HepG2 (cell line): Measurements from ENCODE around the gene TBC1D14. TPM values are rescaled to one million over a fixed set of nuclear protein-coding genes. Genes with fewer than 3 reads are reported as not detected.

Source experiments
- ATAC-seq: fragments of 200-7000 bp; cut with Tn5 transposase; 3 replicates; pipeline ENCODE4 v1.9.1; 2020; ENCODE audit warnings: mild to moderate bottlenecking, moderate library complexity
- BruUV-seq: library from RNA; stranded (reverse); fragments of 400-500 nt; replicated peaks from 2 replicates; lab custom pipeline; 2021; lab: Mats Ljungman, UMichigan
- CTCF ChIA-PET: fragments of 300-600 bp; formaldehyde crosslinking; extraction: SDS; loops from one replicate; lab custom pipeline; 2021; ENCODE audit warnings: low total read pairs, inconsistent platforms, low intra/inter-chr PET ratio; lab: Yijun Ruan, JAX
- POLR2A ChIA-PET: fragments of 350-600 bp; sonication (Branson Sonifier 250); formaldehyde crosslinking; loops from one replicate; lab custom pipeline; 2020; ENCODE audit warnings: antibody characterized with exemption, inconsistent platforms; lab: Yijun Ruan, JAX
- DNase-seq: peaks from one replicate; pipeline ENCODE4 v3.0.0-alpha.2; 2015; ENCODE audit warnings: low spot score
- FAIRE-seq: peaks from 3 replicates; lab custom pipeline; 2011; peaks lifted over from hg19 to GRCh38; lab: Jason Lieb, UNC
- H2AFZ ChIP-seq: one replicate; pipeline ENCODE4 v1.6.1; 2011; ENCODE audit warnings: low read length, inconsistent platforms
- H3K27ac ChIP-seq: fragments of 300-600 bp; 3 replicates; pipeline ENCODE4 v1.8.0; 2011; ENCODE audit warnings: mixed run types, mild to moderate bottlenecking, mixed read lengths, low read length, inconsistent platforms; ENCODE audit not compliant: insufficient read depth; ENCODE audit errors: extremely low read length
- H3K27me3 ChIP-seq, 2 experiments: fragments of 200-600 bp in 1 of 2; 2 replicates in 1 of 2; 3 replicates in 1 of 2; pipeline versions ENCODE4 v1.6.0 to v1.8.0; 2011; ENCODE audit warnings: low read length in 2 of 2, mild to moderate bottlenecking in 2 of 2, moderate library complexity in 2 of 2, inconsistent platforms in 1 of 2; ENCODE audit not compliant: insufficient read depth in 2 of 2, control insufficient read depth in 1 of 2
- H3K36me3 ChIP-seq, 2 experiments: fragments of 200-600 bp in 1 of 2; replicated peaks in 1 of 2; 2 replicates in 1 of 2; 3 replicates in 1 of 2; pipeline versions ENCODE4 v1.5.1 to v1.8.0; 2011; ENCODE audit warnings: low read length in 2 of 2, inconsistent platforms in 1 of 2; ENCODE audit not compliant: insufficient read depth in 2 of 2, control insufficient read depth in 1 of 2
- H3K4me1 ChIP-seq: 2 replicates; pipeline ENCODE4 v1.5.1; 2012; ENCODE audit warnings: low read length, inconsistent platforms; ENCODE audit not compliant: insufficient read depth
- H3K4me2 ChIP-seq: 2 replicates; pipeline ENCODE4 v1.6.0; 2011; ENCODE audit warnings: low read depth, low read length, inconsistent platforms
- H3K4me3 ChIP-seq, 3 experiments: fragments of 200-600 bp in 1 of 3; sonication (generic), shearing (Covaris generic) in 1 of 3; replicated peaks in 1 of 3; 2 replicates each; pipeline ENCODE4 v1.5.1; 2011 to 2016; ENCODE audit warnings: low read length in 3 of 3, inconsistent platforms in 2 of 3, low read depth in 2 of 3, mild to moderate bottlenecking in 2 of 3, control low read depth in 1 of 3, mixed read lengths in 1 of 3; ENCODE audit not compliant: insufficient read depth in 1 of 3
- H3K79me2 ChIP-seq: one replicate; pipeline ENCODE4 v1.6.1; 2011; ENCODE audit warnings: low read length, inconsistent platforms; ENCODE audit not compliant: insufficient read depth
- H3K9ac ChIP-seq: 2 replicates; pipeline ENCODE4 v1.6.0; 2011; ENCODE audit warnings: mild to moderate bottlenecking, low read depth, low read length, inconsistent platforms; ENCODE audit not compliant: insufficient read depth
- H3K9me3 ChIP-seq: 2 replicates; pipeline ENCODE4 v1.5.1; 2012; ENCODE audit warnings: mild to moderate bottlenecking, low read length
- H4K20me1 ChIP-seq: 2 replicates; pipeline ENCODE4 v1.6.0; 2011; ENCODE audit warnings: inconsistent platforms, mild to moderate bottlenecking, low read length, moderate library complexity; ENCODE audit not compliant: insufficient read depth
- AGO2 ChIP-seq: fragments of 200-400 bp; formaldehyde crosslinking; optimal IDR thresholded peaks from 2 replicates; pipeline ENCODE3; 2017; ENCODE audit warnings: mild to moderate bottlenecking, low read depth, low read length, moderate library complexity
- EED ChIP-seq: sonication (generic); formaldehyde crosslinking; IDR thresholded peaks from 2 replicates; pipeline ENCODE4 v1.5.0; 2020; ENCODE audit warnings: mild to moderate bottlenecking, missing genetic modification reagents
- GATA4 ChIP-seq: sonication (generic); IDR thresholded peaks from 2 replicates; pipeline ENCODE4 v1.6.1; 2016; ENCODE audit warnings: antibody characterized with exemption, low read depth, borderline replicate concordance
- HNRNPK ChIP-seq: fragments of 200-400 bp; formaldehyde crosslinking; IDR thresholded peaks from 2 replicates; pipeline ENCODE4 v1.6.1; 2018; ENCODE audit warnings: low read length, low read depth, moderate library complexity, mild to moderate bottlenecking; ENCODE audit not compliant: poor library complexity, severe bottlenecking
- ONECUT2 ChIP-seq: sonication (generic); formaldehyde crosslinking; IDR thresholded peaks from 2 replicates; pipeline ENCODE4 v1.4.0; 2020; ENCODE audit warnings: missing genetic modification reagents
- RNF219 ChIP-seq: sonication (generic); formaldehyde crosslinking; IDR thresholded peaks from 2 replicates; pipeline ENCODE4 v1.5.0; 2020; ENCODE audit warnings: mild to moderate bottlenecking, missing genetic modification reagents
- SP4 ChIP-seq: sonication (generic); formaldehyde crosslinking; IDR thresholded peaks from 2 replicates; pipeline ENCODE4 v1.8.1; 2023; ENCODE audit warnings: mild to moderate bottlenecking, missing genetic modification reagents
- TRAFD1 ChIP-seq: sonication (generic); formaldehyde crosslinking; IDR thresholded peaks from 2 replicates; pipeline ENCODE4 v1.5.1; 2020; ENCODE audit warnings: missing genetic modification reagents, mild to moderate bottlenecking, borderline replicate concordance
- ZNF431 ChIP-seq: sonication (generic); formaldehyde crosslinking; IDR thresholded peaks from 2 replicates; pipeline ENCODE4 v1.9.0; 2022; ENCODE audit warnings: missing genetic modification reagents, low read depth, mild to moderate bottlenecking, borderline replicate concordance
- ZNF441 ChIP-seq: sonication (generic); formaldehyde crosslinking; IDR thresholded peaks from 2 replicates; pipeline ENCODE4 v1.7.0; 2021; ENCODE audit warnings: missing genetic modification reagents, borderline replicate concordance
- ZNF703 ChIP-seq: sonication (generic); formaldehyde crosslinking; IDR thresholded peaks from 2 replicates; pipeline ENCODE4 v1.5.1; 2020; ENCODE audit warnings: missing genetic modification reagents, mild to moderate bottlenecking, moderate library complexity, borderline replicate concordance
- WGBS: methylation state at CpG from one replicate; pipeline ENCODE4 v1.1.6; 2017; ENCODE audit warnings: low lambda C conversion rate; 5-methylcytosine and 5-hydroxymethylcytosine counted together
- in situ Hi-C: cut with HindIII; loops from 2 replicates; pipeline ENCODE4 v1.10.0; 2017; ENCODE audit warnings: low pct_unique_long_range_greater_than_20kb; ENCODE audit not compliant: extremely low pct_ligation_motif_present
- intact Hi-C: fragments of 100-400 bp; cut with micrococcal nuclease; formaldehyde crosslinking; loops from one replicate; pipeline ENCODE4 v1.10.0; 2022; ENCODE audit not compliant: unreplicated experiment
- polyA plus RNA-seq, 8 experiments: library from polyadenylated mRNA; depleted of rRNA in 3 of 8; stranded (reverse) in 7 of 8; unstranded in 1 of 8; fragments of >200 nt; fragmentation: Illumina TruSeq in 4 of 8; extraction: Trizol in 4 of 8; gene quantifications; 2 replicates each; pipeline versions ENCODE4 v1.2.1 to v1.2.3, GENCODE V29; 2011 to 2016; ENCODE audit warnings: low read depth in 4 of 8, missing spikeins in 1 of 8, mixed read lengths in 1 of 8; ENCODE audit not compliant: insufficient read depth in 1 of 8
- total RNA-seq, 5 experiments: library from RNA; depleted of rRNA; stranded (reverse); fragments of >200 nt; fragmentation: Illumina TruSeq; extraction: Trizol; gene quantifications; 2 replicates each; pipeline ENCODE4 v1.2.3, GENCODE V29; 2016; ENCODE audit warnings: low read depth in 1 of 5

TBC1D14 gene
- total and polyA plus RNA-seq, 2 of the 13 experiments (the other 11 are each of a cell fraction or from before 2014, with no cell fraction given) = 29.5 to 46.5 TPM

- intact Hi-C loops (no loop called here), in situ Hi-C loops (no loop called here)
- no peak for ATAC-seq
- peaks cover 21 to 71% of the 10 kb centered on the region in 2 experiments for H3K36me3 ChIP-seq
- TF ChIP-seq HNRNPK (no peak), ZNF703 (no peak), EED (no peak), RNF219 (CRISPR knock-in tag) (no peak), ZNF441 (no peak), SP4 (CRISPR knock-in tag) (no peak), ZNF431 (CRISPR knock-in tag) (no peak)
- no peaks in the 10 kb centered on the region for H4K20me1 ChIP-seq
- no peak overlapping the region for H3K4me2 ChIP-seq
- no TSS peak for BruUV-seq
- H3K79me2 ChIP-seq = no peaks in the 10 kb centered on the region
- H3K27me3 ChIP-seq = no peaks in the 10 kb centered on the region
- FAIRE-seq = no peak
- no peaks in the 10 kb centered on the region for H3K9me3 ChIP-seq
- H3K9ac ChIP-seq = no peak overlapping the region
- no peak overlapping the region for H3K4me3 ChIP-seq
- CTCF ChIA-PET = no interaction called here
- H3K27ac ChIP-seq = no peak overlapping the region
- no peak for DNase-seq
- no peaks in the 10 kb centered on the region for H3K4me1 ChIP-seq
- POLR2A ChIA-PET = no interaction called here
- no peak overlapping the region for H2AFZ ChIP-seq
- WGBS = 98% methylated on average over 7 of the region's 7 CpGs
Observed at GRCh38 chr4:6880691-6881090, 28.9 kb upstream of the TBC1D14 start.

DNA sequence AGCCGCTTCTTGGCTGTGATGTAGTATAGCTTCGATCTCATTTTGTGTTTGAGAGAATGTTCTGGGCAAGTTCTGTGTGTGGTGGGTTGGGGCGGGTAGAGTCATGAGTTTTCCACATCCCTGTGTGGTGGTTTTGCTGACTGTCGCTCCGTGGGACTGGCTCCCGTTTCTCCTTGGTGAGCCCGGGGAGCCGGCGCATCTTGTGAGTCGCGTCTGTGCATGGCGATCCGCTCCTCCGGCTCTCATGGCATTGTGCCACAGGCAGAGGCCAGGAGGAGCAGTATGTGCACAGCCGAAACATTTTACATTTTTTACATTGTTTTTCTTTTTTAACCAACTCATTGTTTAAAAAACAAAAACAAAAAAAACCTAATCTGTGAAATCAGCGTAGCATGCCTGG lies 27.7 kb upstream of the TBC1D14 start:
- H4K20me1 ChIP-seq = no peaks in the 10 kb centered on the region
- no peak overlapping the region for H3K4me2 ChIP-seq
- no peak overlapping the region for H2AFZ ChIP-seq
- H3K9ac ChIP-seq = no peak overlapping the region
- DNase-seq (no peak), FAIRE-seq (no peak), ATAC-seq (no peak)
- no peak overlapping the region for H3K27ac ChIP-seq
- no peaks in the 10 kb centered on the region for H3K9me3 ChIP-seq
- intact Hi-C loops = no loop called here
- no peak overlapping the region for H3K4me3 ChIP-seq
- WGBS = 95% methylated on average over 16 of the region's 16 CpGs
- peaks cover 19 to 59% of the 10 kb centered on the region in 2 experiments for H3K36me3 ChIP-seq
- no peaks in the 10 kb centered on the region for H3K4me1 ChIP-seq
- BruUV-seq = no TSS peak
- in situ Hi-C loops = no loop called here
- TF ChIP-seq ONECUT2 (CRISPR knock-in tag) (no peak), AGO2 (peak; percentile 49), TRAFD1 (CRISPR knock-in tag) (no peak), GATA4 (no peak)
- no peaks in the 10 kb centered on the region for H3K79me2 ChIP-seq
- ChIA-PET CTCF (no interaction called here), POLR2A (no interaction called here)
- H3K27me3 ChIP-seq = no peaks in the 10 kb centered on the region
